OCI-LY3 (cell line): ENCODE results near the gene EXOC3L1.

ENCODE experiments used
- H2AFZ ChIP-seq: fragments of 200-600, 300-600 bp; shearing (Covaris generic); 2 replicates; pipeline ENCODE4 v1.6.0; 2014; ENCODE audit warnings: antibody characterized with exemption, low read depth, low read length
- H3K27ac ChIP-seq: fragments of 200-600, 300-600 bp; sonication (generic); 2 replicates; pipeline ENCODE4 v1.5.1; 2014; ENCODE audit warnings: mild to moderate bottlenecking, low read length, moderate library complexity, mixed read lengths
- H3K27me3 ChIP-seq: fragments of 200-600, 300-600 bp; sonication (generic); 2 replicates; pipeline ENCODE4 v1.6.1; 2014; ENCODE audit warnings: low read depth, low read length, mixed read lengths
- H3K36me3 ChIP-seq: fragments of 200-600, 300-600 bp; sonication (generic); replicated peaks from 2 replicates; pipeline ENCODE3; 2014; ENCODE audit warnings: low read depth, low read length, mixed read lengths
- H3K4me1 ChIP-seq: fragments of 300-600, 200-600 bp; sonication (generic); 2 replicates; pipeline ENCODE4 v1.6.1; 2014; ENCODE audit warnings: low read length, mixed read lengths
- H3K4me2 ChIP-seq: fragments of 200-600, 300-600 bp; sonication (generic); 2 replicates; pipeline ENCODE4 v1.6.1; 2014; ENCODE audit warnings: low read length, mixed read lengths
- H3K4me3 ChIP-seq: fragments of 300-600, 200-600 bp; sonication (generic); 2 replicates; pipeline ENCODE4 v1.5.1; 2014; ENCODE audit warnings: antibody characterized with exemption, mild to moderate bottlenecking, low read length, moderate library complexity
- H3K79me2 ChIP-seq: fragments of 300-600, 200-600 bp; shearing (Covaris generic); 2 replicates; pipeline ENCODE4 v1.6.1; 2014; ENCODE audit warnings: mild to moderate bottlenecking, low read length, mixed read lengths
- H3K9ac ChIP-seq: fragments of 300-600, 200-600 bp; shearing (Covaris generic); 2 replicates; pipeline ENCODE4 v1.6.0; 2014; ENCODE audit warnings: mild to moderate bottlenecking, low read length, moderate library complexity
- H3K9me3 ChIP-seq: fragments of 200-600, 300-600 bp; shearing (Covaris generic); 2 replicates; pipeline ENCODE4 v1.6.1; 2014; ENCODE audit warnings: low read length, mixed read lengths; ENCODE audit not compliant: insufficient read depth
- H4K20me1 ChIP-seq: fragments of 200-600, 300-600 bp; sonication (generic); 2 replicates; pipeline ENCODE4 v1.6.1; 2016; ENCODE audit warnings: low read length, mixed read lengths; ENCODE audit not compliant: insufficient read depth
- CTCF ChIP-seq: fragments of 200-600, 300-600 bp; sonication (generic); IDR thresholded peaks from 2 replicates; pipeline ENCODE4 v1.5.1; 2014; ENCODE audit warnings: antibody characterized with exemption, low read length, low read depth
- EZH2phosphoT487 ChIP-seq: fragments of 200-600 bp; shearing (Covaris generic); IDR thresholded peaks from 2 replicates; pipeline ENCODE4 v1.6.1; 2018; ENCODE audit warnings: antibody characterized with exemption, mixed run types, low read depth

The EXOC3L1 gene

GRCh38 chr16:67166110-67166547, 23.8 kb downstream of the EXOC3L1 start:
- peak overlapping the region; percentile 50; the same call in 1 of the 2 replicates for H3K4me3 ChIP-seq
- H4K20me1 ChIP-seq, result no peaks in the 10 kb centered on the region
- peak overlapping the region; percentile 50; the same call in 1 of the 2 replicates for H3K9ac ChIP-seq
- no peak overlapping the region for H2AFZ ChIP-seq
- peaks cover 46% of the 10 kb centered on the region for H3K4me1 ChIP-seq
- H3K9me3 ChIP-seq, result no peaks in the 10 kb centered on the region
- no peaks in the 10 kb centered on the region for H3K27me3 ChIP-seq
- peak overlapping the region; percentile 61 for H3K4me2 ChIP-seq
- TF ChIP-seq CTCF (no peak), EZH2phosphoT487 (no peak)
- 0 out of 2 replicates have a peak, but pooled peaks cover 1% of the 10 kb centered on the region for H3K79me2 ChIP-seq
- peaks cover 6% of the 10 kb centered on the region for H3K36me3 ChIP-seq
- peak overlapping the region; percentile 45 for H3K27ac ChIP-seq

- H3K9ac ChIP-seq, result no peak overlapping the region
These were observed 24.5 kb downstream of the EXOC3L1 start for GRCh38 chr16:67165121-67166078.

GRCh38 chr16:67164599-67165061, 25.3 kb downstream of the EXOC3L1 start, which contains the start of gene HSF4:
HSF4 (plus strand) TSS chr16:67164745; CDS start chr16:67164812, 67 bp downstream.
- Histone ChIP-seq H3K27me3 (no peaks in the 10 kb centered on the region), H3K79me2 (peaks cover 7% of the 10 kb centered on the region; the same call in 1 of the 2 replicates), H2AFZ (no peak within 1 kb of the TSS), H4K20me1 (no peaks in the 10 kb centered on the region), H3K9ac (no peak within 1 kb of the TSS), H3K9me3 (no peaks in the 10 kb centered on the region), H3K4me2 (no peak within 1 kb of the TSS), H3K4me3 (no peak within 1 kb of the TSS), H3K4me1 (peaks cover 43% of the 10 kb centered on the region), H3K36me3 (peaks cover 10% of the 10 kb centered on the region), H3K27ac (no peak within 1 kb of the TSS)
- TF ChIP-seq CTCF, result no peak
- TF ChIP-seq EZH2phosphoT487, result no peak

More at GRCh38 chr16:67165121-67166078, 24.5 kb downstream of the EXOC3L1 start:
- H3K4me2 ChIP-seq, result no peak overlapping the region
- H4K20me1 ChIP-seq, result no peaks in the 10 kb centered on the region
- peaks cover 48% of the 10 kb centered on the region for H3K4me1 ChIP-seq
- no peak for TF ChIP-seq EZH2phosphoT487
- no peak for TF ChIP-seq CTCF
- no peaks in the 10 kb centered on the region for H3K9me3 ChIP-seq
- H3K27ac ChIP-seq, result no peak overlapping the region
- H3K27me3 ChIP-seq, result no peaks in the 10 kb centered on the region
- H3K36me3 ChIP-seq, result peaks cover 10% of the 10 kb centered on the region
- H3K4me3 ChIP-seq, result no peak overlapping the region
- H3K79me2 ChIP-seq, result peaks cover 7% of the 10 kb centered on the region; the same call in 1 of the 2 replicates
- no peak overlapping the region for H2AFZ ChIP-seq

GRCh38 chr16:67163999-67164558, 25.9 kb downstream of the EXOC3L1 start:
- Histone ChIP-seq H3K4me2 (no peak overlapping the region), H3K36me3 (peaks cover 10% of the 10 kb centered on the region), H4K20me1 (no peaks in the 10 kb centered on the region), H3K4me3 (no peak overlapping the region), H3K27me3 (no peaks in the 10 kb centered on the region), H3K27ac (no peak overlapping the region), H3K9ac (no peak overlapping the region), H3K4me1 (peaks cover 37% of the 10 kb centered on the region), H2AFZ (no peak overlapping the region), H3K79me2 (peaks cover 12% of the 10 kb centered on the region; the same call in 1 of the 2 replicates), H3K9me3 (no peaks in the 10 kb centered on the region)
- TF ChIP-seq CTCF, result no peak
- no peak for TF ChIP-seq EZH2phosphoT487
